Renal cortex interstitium (tissue), 15 donors: ENCODE results near the gene ANXA8L1. TPM values are rescaled to one million over a fixed set of nuclear protein-coding genes. Genes with fewer than 3 reads are reported as not detected.
"Not testable (repeated sequence)": the region's sequence is repeated elsewhere in the genome, so short reads cannot be mapped to it uniquely, and the experiment has no call there.

Experiments
- DNase-seq, 11 donors: peaks; one replicate each; pipeline ENCODE4 v3.0.0-alpha.2; 2013; ENCODE audit warnings: low read depth in 9 of 11, low spot score in 4 of 11; ENCODE audit errors: extremely low read depth in 1 of 11
- long read RNA-seq, 16 experiments: transcript quantifications; one replicate each; lab custom pipeline, GENCODE V29; 2026
- polyA plus RNA-seq, 3 donors: library from polyadenylated mRNA; unstranded; fragments of 120-200 nt; gene quantifications; one replicate each; pipeline ENCODE4 v1.2.1, GENCODE V29; 2013; ENCODE audit not compliant: insufficient read length in 3 of 3

ANXA8L1 gene, protein sequence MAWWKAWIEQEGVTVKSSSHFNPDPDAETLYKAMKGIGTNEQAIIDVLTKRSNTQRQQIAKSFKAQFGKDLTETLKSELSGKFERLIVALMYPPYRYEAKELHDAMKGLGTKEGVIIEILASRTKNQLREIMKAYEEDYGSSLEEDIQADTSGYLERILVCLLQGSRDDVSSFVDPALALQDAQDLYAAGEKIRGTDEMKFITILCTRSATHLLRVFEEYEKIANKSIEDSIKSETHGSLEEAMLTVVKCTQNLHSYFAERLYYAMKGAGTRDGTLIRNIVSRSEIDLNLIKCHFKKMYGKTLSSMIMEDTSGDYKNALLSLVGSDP
- under 1 TPM; 0.09 to 0.14 (median 0.09) TPM for polyA plus RNA-seq
- long read RNA-seq, donor 1: 0 reads
- long read RNA-seq, donor 2: 0 reads
- long read RNA-seq, donor 3: 0 reads
- long read RNA-seq, donor 4: 0 reads
- long read RNA-seq, donor 5: 0 reads
- long read RNA-seq, donor 6: 0 reads
- long read RNA-seq, donor 7: 0 reads
- long read RNA-seq, donor 8: 0 reads
- long read RNA-seq, donor 9: 0 reads
- long read RNA-seq, donor 10: 0 reads
- long read RNA-seq, donor 11: 0 reads
- long read RNA-seq, donor 12: 0 reads
- long read RNA-seq, donor 13: 0 reads
- long read RNA-seq, donor 14: 0 reads
- long read RNA-seq, donor 15: 0 reads
- long read RNA-seq, donor 16: 0 reads

DNA sequence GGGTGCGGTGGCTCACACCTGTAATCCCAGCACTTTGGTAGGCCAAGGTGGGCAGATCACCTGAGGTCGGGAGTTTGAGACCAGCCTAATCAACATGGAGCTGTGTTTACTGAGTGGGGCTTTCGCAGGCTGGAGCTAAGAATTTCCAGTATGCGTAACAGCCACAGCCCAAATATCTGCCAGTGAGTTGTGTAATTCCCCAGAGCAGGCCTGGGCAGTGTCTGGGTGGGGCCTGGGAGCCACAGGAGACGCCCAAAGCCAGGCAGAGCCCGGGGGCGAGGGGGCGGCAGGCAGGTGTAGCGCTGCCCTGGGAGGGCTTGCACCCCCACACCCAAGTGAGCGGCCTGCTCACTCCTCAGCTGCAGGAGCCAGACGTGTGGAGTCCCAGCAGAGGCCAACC, at the start of gene ANXA8L1:
ANXA8L1 (plus strand) TSS at position 371 of the 400 bp plus-strand sequence. CDS start 76 bp downstream, outside the sequence.
- DNase-seq: not testable (repeated sequence)

DNA sequence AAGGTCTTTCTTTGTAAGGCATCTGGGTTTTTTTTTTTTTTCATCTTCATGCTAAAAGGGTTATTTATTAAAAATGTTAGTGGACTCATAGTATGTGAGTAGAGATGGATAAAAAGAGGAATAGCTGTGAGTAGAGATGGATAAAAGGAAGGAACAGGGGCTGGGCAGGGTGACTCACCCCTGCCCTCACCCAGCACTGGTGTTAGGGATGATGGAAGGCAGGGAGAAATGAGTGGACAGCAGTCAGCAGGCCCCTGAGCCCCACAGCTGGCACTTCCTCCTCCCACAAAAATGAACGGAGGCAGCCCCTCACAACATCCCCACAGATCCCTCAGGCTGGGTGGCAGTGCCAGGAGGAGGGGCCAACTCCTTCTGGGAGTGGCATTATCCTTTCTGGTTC, 49.5 kb upstream of the ANXA8L1 start:
- DNase-seq: no peak

DNA sequence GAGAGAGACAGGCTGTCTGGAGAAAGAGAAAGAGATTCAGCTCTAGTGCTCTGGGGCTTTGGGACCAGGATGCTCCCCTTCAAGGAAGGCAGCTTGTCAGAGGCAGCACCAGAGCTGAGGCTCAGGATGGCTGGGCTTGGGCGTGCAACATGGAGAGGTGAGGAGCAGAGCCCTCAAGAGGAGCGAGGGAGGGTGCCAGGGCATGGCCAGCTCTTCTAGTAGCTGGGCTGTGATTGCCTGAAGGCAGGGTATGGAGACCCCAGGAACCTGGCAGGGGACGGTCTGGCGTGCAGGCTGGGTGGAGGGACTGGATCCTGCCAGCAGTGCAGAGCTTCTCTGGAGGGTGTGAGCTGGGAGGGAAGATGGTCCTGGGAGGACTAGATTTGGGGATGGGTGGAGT, 48.6 kb upstream of the ANXA8L1 start:
- DNase-seq: no peak

DNA sequence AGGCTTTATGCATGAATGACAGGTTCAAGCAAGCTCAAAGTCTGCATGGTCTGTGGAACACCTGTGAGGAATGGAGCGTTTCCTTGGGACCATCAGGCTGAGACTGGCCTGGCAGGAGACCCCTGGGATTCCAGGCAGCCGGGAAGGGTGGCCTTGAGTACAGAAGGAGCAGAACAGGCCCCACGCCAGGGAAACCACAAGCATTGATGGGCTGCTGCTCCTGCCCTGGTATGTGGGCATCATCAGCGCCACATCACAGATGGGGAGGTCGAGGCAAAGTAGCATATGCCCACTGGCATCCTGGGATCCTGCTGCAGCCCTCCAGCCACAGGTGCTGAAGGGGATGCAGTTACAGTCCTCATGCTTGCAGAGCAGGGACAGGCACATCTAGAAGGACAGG, 47.9 kb upstream of the ANXA8L1 start:
- DNase-seq: no peak

DNA sequence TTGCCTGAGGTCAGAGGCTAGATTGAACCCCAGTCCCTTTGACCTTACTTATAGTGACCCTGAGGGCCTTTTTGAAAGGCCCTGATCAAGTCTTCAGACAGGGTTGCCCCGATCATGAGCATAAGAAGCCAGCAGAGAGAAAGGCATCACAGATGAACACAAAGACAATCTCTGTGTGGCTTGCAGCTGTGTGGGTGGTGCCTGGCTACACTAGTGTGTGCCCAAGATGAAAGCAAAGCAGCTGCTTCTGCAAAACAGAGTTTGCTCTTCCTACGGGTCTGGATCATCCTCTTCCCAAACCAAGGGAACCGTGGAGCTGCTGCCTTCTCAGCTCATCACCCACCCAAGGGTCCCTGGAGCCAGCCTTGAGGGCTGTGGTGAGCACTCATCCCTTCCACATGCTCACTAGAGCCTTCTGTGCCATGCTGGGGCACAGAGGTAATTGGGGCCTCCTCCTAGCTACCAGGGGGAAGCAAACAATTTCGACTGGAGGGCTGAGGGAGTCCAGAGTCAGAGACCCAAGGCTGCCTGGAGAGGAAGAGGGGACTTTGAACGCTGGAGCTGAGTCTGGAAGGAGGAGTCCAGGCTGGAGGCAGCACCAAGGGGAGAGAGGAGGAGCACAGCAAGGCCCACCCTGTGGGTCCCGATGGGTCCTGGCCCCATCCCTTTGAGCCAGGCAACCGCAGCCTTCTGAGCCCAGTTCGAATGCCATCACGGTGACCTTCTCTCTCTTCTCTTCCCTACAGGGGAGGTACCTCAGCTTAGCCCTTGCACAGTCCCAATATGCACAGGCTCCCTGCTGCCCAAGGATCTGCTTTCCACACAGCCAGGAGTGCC, 46.5 kb upstream of the ANXA8L1 start:
- no peak for DNase-seq

DNA sequence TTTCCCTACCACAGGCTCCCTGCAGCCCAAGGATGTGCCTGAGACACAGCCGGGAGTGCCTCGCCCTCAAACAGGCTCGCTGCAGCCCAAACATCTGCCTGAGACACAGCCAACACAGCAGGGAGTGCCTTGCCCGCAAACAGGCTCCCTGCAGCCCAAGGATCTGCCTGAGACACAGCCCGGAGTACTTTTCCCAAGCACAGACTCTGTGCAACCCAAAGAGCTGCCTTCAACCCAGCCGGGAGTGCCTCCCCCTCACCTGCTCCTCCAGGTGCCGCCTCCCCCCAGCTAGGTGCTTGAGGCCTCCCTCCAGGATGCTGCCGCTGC, 45.9 kb upstream of the ANXA8L1 start:
- no peak for DNase-seq

DNA sequence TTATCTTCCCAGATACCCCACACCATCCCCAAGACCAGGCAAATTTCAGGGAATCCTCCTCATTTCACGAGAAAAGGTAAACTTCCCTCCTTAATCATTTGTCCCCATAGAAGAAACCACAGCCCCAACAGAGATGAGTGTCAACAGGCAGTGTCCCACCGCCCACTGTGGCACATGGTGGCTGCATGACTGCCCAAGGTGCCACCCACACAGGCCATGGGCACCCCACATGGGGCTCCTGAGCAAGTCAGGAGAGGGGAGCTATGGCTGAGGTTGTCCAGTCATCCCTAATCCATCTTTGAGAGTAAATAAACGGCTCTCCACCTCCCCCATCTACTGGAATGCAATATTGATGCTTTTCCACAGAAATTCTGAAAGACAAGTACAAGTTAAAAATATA, 44.7 kb upstream of the ANXA8L1 start:
- DNase-seq: no peak

DNA sequence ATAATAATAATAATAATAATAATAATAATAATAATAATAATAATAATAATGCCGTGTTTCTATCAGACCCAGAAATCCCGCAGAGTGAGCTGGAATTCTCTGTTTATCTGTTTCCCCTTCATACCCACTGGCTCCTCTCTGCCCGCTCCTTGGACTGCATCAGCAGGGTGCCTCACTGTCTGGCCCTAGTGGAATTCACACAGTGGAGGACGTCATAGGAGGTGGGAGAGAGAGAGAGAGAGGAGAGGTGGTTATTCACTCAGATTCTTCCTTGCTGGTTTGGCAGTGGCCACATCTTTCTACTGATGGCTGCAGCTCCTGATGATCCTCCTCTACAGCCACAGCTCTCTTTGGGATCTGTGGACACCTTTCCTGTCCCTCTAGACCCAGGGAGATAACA, 10.1 kb upstream of the ANXA8L1 start:
- DNase-seq: not testable (repeated sequence)

DNA sequence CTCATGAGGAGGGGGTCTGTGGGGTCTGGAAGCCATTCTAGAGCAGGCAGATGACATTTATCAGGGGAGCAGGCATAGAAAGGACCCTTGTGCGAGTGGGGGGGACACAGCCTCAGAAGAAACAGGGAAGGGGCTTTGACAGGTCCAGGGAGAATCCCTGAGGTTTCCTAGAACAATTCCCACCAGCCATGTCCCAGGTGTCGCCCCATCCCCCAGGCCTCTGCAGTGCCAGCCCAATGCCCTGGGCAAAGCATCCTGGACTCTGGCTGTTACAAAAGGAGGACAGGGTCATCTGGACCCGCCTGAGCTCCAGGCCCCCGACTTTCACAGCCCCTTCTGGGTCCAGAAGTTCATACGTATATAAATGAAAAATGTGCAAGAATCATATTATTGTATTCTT, 8.4 kb upstream of the ANXA8L1 start:
- DNase-seq: not testable (repeated sequence)

DNA sequence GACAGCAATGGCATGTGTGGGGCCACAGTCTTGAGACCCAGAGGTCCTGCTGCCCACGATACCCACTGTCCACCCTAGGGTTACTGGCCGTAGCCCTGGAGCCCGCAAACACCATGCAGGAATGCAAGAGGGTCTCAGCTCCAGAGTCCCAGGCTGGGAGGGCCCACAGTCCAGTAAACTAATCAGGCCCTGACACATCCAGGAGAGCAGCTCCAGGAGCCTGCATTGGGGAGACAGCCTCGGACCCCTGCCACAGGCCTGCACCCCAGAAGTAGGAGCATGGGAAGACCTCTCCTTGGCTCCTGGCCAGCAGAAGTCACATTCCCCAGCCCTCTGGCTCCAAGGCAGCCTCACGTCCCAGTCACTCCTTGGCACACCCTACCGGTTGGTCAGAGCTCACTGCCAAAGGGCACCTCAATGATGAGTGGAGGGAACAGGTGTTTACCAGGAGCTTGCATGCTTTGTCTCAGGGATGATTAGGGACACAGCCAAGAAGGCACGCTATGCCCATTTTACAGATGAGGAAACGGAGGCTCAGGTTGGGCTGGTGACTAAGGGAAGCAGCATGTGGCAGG, 7.8 kb upstream of the ANXA8L1 start:
- not testable (repeated sequence) for DNase-seq

DNA sequence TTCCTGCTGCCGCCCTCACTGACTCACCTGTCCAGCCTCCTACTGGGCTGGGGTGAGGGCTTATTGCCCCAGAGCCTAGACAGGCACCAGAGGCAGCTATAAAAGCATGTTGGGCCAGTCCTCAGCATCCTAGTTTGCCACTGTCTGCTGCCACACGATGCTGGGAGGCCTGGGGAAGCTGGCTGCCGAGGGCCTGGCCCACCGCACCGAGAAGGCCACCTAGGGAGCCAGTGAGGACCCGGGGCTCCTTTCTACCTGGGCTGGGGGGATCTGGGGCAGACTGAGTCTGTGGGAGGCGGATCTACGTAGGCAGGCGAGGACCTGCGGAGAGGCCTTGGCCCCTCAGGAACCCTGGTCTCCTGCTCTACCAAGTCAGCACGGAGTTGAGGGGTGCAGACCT, 6.6 kb upstream of the ANXA8L1 start:
- DNase-seq: not testable (repeated sequence)

DNA sequence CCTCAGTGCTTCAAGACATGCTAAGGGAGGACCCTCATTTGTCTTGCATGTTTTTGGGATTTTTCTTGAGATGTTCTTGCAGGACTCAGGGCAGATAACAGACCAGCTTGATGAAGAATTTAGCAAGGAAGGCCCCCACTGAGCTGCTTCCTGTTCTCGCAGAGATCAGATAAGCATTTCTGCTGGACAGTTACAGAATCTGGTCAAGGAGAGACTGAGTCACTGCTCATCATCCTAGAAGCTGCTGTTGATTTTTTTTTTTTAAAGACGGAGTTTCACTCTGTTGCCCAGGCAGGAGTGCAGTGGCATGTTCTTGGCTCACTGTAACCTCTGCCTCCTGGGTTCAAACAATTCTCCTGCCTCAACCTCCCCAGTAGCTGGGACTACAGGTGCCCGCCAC, 1.2 kb upstream of the ANXA8L1 start:
- DNase-seq: not testable (repeated sequence)

DNA sequence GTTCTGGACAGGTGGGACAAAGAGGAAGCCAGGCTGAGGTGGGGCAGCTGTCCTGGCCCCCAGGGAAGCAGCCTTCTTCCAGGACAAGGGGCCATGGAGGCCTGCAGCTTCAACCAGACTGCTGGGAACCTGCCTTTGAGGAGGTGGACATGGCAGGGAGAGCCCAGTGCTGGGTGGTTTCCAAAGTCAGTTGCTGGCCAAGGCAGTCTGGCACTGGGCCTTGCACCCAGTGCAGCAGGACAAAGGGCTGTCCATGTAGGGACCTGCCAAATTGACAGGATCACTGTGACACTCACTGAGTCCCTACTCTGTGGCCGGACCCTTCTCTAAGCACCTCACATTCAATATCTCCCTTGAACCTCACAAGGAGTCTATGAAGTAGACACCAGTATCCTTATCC, 1.4 kb downstream of the ANXA8L1 start:
- DNase-seq: not testable (repeated sequence)

DNA sequence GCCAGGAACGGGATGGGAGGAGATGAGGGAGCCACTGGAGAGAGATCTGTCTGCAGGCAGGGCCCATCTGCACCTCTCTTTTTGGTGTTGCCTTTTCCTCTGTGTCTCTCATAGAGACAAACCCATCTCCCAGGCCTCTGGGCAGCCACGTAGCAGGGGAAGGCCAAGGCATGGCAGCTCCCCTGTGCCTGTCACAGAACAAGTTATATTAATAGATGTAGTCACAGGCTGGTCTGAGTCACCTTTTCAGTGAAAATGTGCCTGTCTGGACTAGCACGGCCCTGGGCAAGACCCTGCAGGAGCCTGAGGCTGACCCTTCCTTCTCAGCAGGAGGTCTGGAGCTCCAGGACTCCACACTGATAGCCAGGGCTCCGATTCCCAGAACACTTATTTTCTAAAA, 2.1 kb downstream of the ANXA8L1 start:
- not testable (repeated sequence) for DNase-seq

DNA sequence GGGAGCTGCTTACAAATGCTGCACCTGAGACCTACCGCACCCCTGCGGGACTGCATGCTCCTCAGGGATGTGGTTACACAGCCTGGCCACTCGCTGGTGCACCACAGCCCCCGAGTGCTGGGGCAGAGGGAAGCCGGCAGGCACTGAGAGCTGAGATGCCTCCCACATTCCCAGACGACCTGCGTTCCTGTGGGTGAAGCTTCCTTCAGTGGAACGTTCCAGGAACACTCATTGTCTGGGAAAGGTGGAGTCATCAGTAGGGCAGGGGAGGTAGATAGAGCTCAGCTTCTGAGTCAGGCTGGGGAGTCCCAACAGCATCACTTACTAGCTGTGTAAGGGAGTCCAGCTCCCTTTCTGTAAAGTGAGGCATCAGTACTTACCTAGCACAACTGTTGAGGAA, 2.5 kb downstream of the ANXA8L1 start:
- DNase-seq: not testable (repeated sequence)

DNA sequence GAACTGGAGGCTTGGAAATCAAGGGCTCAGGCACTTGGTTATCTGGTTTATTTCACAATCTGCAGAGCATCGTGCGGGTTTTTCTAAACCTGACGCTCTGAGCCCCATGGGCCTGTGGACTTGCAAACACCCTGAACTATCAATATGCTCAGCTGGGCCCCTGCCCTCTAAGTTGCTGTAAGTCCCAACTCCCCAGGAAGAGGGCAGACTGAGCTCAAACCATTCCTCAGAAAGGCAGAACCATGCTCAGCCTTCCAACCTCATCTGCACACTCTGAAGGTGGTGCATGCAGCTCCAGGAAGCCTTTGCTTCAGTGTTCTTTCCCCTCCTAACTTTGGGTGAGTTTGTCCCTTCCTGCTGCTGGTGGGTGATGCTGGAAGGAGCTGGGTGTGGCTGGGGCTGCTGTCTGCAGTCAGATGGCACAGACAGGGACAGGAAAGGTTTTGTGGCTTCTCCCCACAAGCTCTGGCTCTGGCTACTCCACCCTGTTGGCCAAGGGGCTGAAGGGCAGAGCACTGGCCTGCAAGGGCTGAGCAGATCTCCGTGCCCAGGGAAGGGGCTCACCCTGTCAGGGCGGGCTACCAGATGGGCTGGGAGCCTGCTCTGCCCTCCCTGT, 3.8 kb downstream of the ANXA8L1 start:
- DNase-seq: not testable (repeated sequence)

DNA sequence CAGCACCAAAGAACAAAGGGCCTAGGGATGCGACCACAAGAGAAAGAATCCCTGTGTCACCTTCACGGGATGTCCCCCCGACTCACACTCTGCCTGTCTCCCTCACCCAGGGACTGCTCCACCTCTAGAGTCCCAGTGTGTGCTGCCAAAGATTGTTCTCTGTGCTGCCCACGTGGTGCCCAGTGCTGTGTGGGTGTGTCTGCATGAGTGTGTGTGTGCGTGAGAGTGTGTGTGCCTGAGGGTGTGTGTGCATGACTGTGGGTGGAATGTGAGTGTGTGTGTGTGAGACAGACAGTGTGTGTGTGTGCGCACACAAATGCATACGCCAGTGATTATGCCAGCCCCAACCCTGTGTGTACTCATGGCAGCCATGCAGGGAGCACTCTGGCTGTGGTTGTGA, 10.3 kb downstream of the ANXA8L1 start:
- not testable (repeated sequence) for DNase-seq

DNA sequence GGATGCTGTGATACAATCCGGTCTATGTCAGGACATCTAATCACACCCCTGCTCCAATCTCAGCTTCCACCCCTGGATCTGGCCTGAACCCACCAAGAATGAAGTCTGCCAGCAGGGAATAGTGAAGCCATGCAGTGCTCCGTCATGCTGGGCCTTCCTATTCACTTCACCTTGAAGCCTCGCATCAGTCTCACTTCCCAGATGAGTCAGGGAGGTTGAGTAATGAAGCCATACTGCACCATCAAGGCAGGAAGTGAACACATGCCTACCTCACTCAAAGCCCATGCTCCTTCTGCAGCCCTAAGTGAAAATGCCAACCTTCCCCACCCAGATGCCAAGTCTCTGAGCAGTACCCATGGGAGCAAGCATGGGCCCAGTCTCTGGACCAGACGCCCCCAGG, 11.1 kb downstream of the ANXA8L1 start:
- DNase-seq: not testable (repeated sequence)

DNA sequence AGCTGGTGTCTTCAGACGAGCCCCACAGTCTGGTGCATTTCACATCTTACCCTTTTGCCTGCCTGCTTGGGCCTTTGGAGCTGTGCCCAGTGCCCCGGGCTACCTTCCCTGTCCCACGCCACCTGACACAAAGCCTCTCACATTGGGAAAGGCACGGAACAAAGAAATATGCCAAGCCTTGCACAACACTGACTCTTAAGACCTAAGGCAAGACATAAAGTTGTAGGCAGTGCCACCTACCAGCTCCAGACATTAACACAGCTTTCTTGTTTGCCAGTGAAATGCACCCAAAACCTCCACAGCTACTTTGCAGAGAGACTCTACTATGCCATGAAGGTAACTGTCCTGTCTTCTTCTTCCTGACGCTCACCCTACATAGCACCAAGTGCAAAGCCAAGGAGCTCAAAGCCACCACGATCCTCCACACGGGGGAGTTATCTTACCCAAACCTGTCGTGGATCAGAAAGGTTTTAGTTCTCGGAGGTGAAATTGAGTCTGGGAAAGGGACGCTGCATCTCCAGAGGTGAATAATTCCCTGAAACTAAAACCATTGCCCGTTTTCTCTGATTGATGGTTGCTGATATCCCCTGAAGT, 11.8 kb downstream of the ANXA8L1 start:
- not testable (repeated sequence) for DNase-seq
